ENCODE results near the gene PRDM16.

GRCh38 chr1:3176820-3177219, 107.8 kb downstream of the PRDM16 start:
- no peak for TF ChIP-seq POLR2A (IDR thresholded peaks at IDR 0.05)
- TF ChIP-seq, protein P1, sequence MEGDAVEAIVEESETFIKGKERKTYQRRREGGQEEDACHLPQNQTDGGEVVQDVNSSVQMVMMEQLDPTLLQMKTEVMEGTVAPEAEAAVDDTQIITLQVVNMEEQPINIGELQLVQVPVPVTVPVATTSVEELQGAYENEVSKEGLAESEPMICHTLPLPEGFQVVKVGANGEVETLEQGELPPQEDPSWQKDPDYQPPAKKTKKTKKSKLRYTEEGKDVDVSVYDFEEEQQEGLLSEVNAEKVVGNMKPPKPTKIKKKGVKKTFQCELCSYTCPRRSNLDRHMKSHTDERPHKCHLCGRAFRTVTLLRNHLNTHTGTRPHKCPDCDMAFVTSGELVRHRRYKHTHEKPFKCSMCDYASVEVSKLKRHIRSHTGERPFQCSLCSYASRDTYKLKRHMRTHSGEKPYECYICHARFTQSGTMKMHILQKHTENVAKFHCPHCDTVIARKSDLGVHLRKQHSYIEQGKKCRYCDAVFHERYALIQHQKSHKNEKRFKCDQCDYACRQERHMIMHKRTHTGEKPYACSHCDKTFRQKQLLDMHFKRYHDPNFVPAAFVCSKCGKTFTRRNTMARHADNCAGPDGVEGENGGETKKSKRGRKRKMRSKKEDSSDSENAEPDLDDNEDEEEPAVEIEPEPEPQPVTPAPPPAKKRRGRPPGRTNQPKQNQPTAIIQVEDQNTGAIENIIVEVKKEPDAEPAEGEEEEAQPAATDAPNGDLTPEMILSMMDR (IDR thresholded peaks at IDR 0.05) = no peak

All from thyroid gland (tissue), 4 donors.